ENCODE data around the gene SLC44A3.

- TF ChIP-seq CTCF (IDR thresholded peaks at IDR 0.05 in 8 of 11, conservative IDR thresholded peaks at IDR 0.05 in 3 of 11) (no peak), POLR2A (IDR thresholded peaks at IDR 0.05) (no peak), POLR2AphosphoS5 (IDR thresholded peaks at IDR 0.05) (no peak)
These were observed 122.3 kb downstream of the SLC44A3 start for GRCh38 chr1:94942171-94943128.

All from spleen (tissue), 7 donors.